ENCODE results near the gene LHX5. TPM values are rescaled to one million over a fixed set of nuclear protein-coding genes. Genes with fewer than 3 reads are reported as not detected.

The LHX5 gene
- polyA plus RNA-seq, 3 donors, result not detected

DNA sequence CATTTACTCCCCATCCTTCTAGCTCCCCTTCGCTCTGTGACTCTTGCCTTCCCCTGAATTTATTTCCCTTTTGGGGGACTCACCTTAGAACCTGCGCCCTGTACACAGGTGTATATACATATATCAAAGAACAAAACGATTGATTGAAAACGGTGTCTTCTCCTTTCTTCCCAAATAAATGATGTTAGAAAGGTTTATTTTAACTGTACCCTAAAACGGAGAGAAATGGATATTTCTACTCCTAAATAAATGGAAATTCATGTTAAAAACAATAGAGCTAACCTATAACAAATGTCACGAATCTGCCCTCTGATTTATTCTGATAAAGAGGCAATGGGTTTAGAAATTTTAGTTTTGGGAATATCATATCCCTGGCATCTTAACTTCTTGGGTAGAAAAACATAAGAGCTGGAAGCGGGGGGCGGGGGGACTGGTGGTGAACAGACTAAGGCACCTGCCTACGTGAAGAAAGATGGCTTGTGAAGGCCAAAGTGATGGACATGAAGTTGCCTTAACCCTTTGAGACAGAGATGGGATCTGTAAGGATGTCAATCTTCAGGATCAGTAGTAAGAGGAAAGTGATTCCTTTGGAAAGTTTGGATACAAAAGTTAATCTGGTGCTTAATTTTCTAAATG lies 8.8 kb upstream of the LHX5 start:
- Mint-ChIP-seq H3K27ac (no peak overlapping the region), H3K27me3 (ENCODE audit: low read depth in 3 of 3) (peaks cover 67 to 80% (median 72%) of the 10 kb centered on the region in 3 donors), H3K9me3 (peaks cover 0 to 23% (median 19%) of the 10 kb centered on the region in 7 donors), H3K4me3 (peak overlapping the region in 1 of 2 donors; percentile 82), H3K36me3 (peaks cover 0 to 6% of the 10 kb centered on the region in 2 donors), H3K4me1 (peaks cover 11% of the 10 kb centered on the region)
- H3K79me2 ChIP-seq (ENCODE audit: insufficient read depth, low read length), result no peaks in the 10 kb centered on the region
- no peak overlapping the region for H3K4me3 ChIP-seq (replicated peaks in 1 of 3; ENCODE audit: low read depth in 2 of 3, low read length in 3 of 3)
- no peak overlapping the region for H3K9ac ChIP-seq (ENCODE audit: insufficient read depth, low read length, poor library complexity, severe bottlenecking)
- H4K20me1 ChIP-seq (ENCODE audit: insufficient read depth, low read length), result no peaks in the 10 kb centered on the region
- peaks cover 51 to 69% of the 10 kb centered on the region in 2 donors for H3K27me3 ChIP-seq (ENCODE audit: control insufficient read depth in 2 of 2, insufficient read depth in 2 of 2, low read length in 2 of 2)
- DNase-seq, result no peak
- intact Hi-C loops (cut with micrococcal nuclease), result no loop called here
- no peak overlapping the region for H2AFZ ChIP-seq (ENCODE audit: insufficient read depth, low read depth, low read length, poor library complexity, severe bottlenecking)
- TF ChIP-seq, protein P1, sequence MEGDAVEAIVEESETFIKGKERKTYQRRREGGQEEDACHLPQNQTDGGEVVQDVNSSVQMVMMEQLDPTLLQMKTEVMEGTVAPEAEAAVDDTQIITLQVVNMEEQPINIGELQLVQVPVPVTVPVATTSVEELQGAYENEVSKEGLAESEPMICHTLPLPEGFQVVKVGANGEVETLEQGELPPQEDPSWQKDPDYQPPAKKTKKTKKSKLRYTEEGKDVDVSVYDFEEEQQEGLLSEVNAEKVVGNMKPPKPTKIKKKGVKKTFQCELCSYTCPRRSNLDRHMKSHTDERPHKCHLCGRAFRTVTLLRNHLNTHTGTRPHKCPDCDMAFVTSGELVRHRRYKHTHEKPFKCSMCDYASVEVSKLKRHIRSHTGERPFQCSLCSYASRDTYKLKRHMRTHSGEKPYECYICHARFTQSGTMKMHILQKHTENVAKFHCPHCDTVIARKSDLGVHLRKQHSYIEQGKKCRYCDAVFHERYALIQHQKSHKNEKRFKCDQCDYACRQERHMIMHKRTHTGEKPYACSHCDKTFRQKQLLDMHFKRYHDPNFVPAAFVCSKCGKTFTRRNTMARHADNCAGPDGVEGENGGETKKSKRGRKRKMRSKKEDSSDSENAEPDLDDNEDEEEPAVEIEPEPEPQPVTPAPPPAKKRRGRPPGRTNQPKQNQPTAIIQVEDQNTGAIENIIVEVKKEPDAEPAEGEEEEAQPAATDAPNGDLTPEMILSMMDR (IDR thresholded peaks at IDR 0.05), result no peak
- peaks cover 0 to 31% of the 10 kb centered on the region in 2 donors for H3K9me3 ChIP-seq (replicated peaks in 1 of 2; ENCODE audit: control insufficient read depth in 1 of 2, insufficient read depth in 1 of 2, low read length in 2 of 2)
- H3K4me1 ChIP-seq (ENCODE audit: control insufficient read depth in 1 of 2, insufficient read depth in 2 of 2, low read length in 2 of 2), result no peaks in the 10 kb centered on the region
- H3K27ac ChIP-seq (ENCODE audit: low read depth in 1 of 2, low read length in 2 of 2), result no peak overlapping the region
- 29% methylated on average over 3 of the region's 9 CpGs for WGBS (ENCODE audit: insufficient coverage)
- H3K4me2 ChIP-seq (replicated peaks; ENCODE audit: extremely low read depth, low read length, poor library complexity, severe bottlenecking), result no peak overlapping the region
- no peaks in the 10 kb centered on the region for H3K36me3 ChIP-seq (replicated peaks in 1 of 2; ENCODE audit: control insufficient read depth in 1 of 2, insufficient read depth in 2 of 2, low read length in 2 of 2)

DNA sequence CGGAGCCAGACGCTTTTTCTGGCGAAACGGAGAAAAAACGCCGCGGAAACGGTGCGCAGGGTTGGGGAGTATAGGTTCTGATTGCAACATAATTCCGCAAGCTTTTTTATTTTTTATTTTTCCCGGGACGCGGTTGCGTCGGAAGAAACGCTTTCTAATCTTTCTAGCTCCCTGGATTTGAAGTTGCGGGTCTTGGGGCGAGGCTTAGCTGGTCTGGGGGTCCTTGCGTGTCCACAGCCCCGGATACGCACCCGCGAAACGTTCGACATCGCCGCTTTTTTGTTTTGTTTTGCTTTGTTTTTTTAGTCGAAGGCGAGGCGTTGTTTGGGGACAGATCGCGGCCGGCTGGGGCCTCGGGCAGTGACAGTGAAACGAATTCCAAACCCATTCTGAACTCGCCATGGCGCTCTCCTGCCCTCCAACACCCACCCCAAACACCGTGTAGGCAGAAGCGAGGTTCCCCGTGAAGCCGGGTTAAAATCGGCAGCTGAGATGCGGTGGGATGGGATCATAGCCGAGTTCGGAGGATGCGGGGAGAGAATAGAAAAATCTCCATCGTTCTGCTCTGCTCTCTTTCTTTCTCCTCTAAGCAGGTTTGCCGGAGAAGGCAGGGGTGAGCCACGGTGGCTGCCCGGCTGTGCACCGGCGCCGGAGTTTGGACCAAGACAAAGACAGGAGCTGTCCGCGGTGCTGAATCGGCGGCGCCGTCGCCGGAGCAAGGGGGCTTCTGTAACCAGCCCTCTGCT lies 8.1 kb upstream of the LHX5 start:
- 4% methylated on average over 32 of the region's 61 CpGs for WGBS (ENCODE audit: insufficient coverage)
- Histone ChIP-seq H3K4me2 (replicated peaks; ENCODE audit: extremely low read depth, low read length, poor library complexity, severe bottlenecking) (no peak overlapping the region), H3K27me3 (ENCODE audit: control insufficient read depth in 2 of 2, insufficient read depth in 2 of 2, low read length in 2 of 2) (peaks cover 58 to 73% of the 10 kb centered on the region in 2 donors), H3K79me2 (ENCODE audit: insufficient read depth, low read length) (no peaks in the 10 kb centered on the region), H3K9ac (ENCODE audit: insufficient read depth, low read length, poor library complexity, severe bottlenecking) (no peak overlapping the region), H3K4me1 (ENCODE audit: control insufficient read depth in 1 of 2, insufficient read depth in 2 of 2, low read length in 2 of 2) (no peaks in the 10 kb centered on the region), H2AFZ (ENCODE audit: insufficient read depth, low read depth, low read length, poor library complexity, severe bottlenecking) (no peak overlapping the region), H3K4me3 (replicated peaks in 1 of 3; ENCODE audit: low read depth in 2 of 3, low read length in 3 of 3) (no peak overlapping the region), H3K36me3 (replicated peaks in 1 of 2; ENCODE audit: control insufficient read depth in 1 of 2, insufficient read depth in 2 of 2, low read length in 2 of 2) (no peaks in the 10 kb centered on the region), H4K20me1 (ENCODE audit: insufficient read depth, low read length) (no peaks in the 10 kb centered on the region), H3K9me3 (replicated peaks in 1 of 2; ENCODE audit: control insufficient read depth in 1 of 2, insufficient read depth in 1 of 2, low read length in 2 of 2) (peaks cover 0 to 38% of the 10 kb centered on the region in 2 donors), H3K27ac (ENCODE audit: low read depth in 1 of 2, low read length in 2 of 2) (no peak overlapping the region)
- Mint-ChIP-seq H3K9me3 (peaks cover 0 to 23% (median 19%) of the 10 kb centered on the region in 7 donors), H3K27me3 (ENCODE audit: low read depth in 3 of 3) (peaks cover 71 to 86% (median 79%) of the 10 kb centered on the region in 3 donors), H3K4me1 (peaks cover 11% of the 10 kb centered on the region), H3K27ac (no peak overlapping the region), H3K4me3 (peak overlapping the region in 1 of 2 donors; percentile 82), H3K36me3 (peaks cover 0 to 6% of the 10 kb centered on the region in 2 donors)
- no peak for DNase-seq
- TF ChIP-seq, protein P1 (IDR thresholded peaks at IDR 0.05), result no peak
- intact Hi-C loops (cut with micrococcal nuclease), result no loop called here
